HG02678 (cell line): ENCODE results near the gene KRTAP21-2.
"Not testable (repeated sequence)": the region's sequence is repeated elsewhere in the genome, so short reads cannot be mapped to it uniquely, and the experiment has no call there.

ENCODE experiments used
- ATAC-seq: cut with Tn5 transposase; IDR thresholded peaks from one replicate; pipeline ENCODE4 v1.9.1; 2021; ENCODE audit warnings: mild to moderate bottlenecking, moderate library complexity; ENCODE audit not compliant: unreplicated experiment

The KRTAP21-2 gene

GRCh38 chr21:30747159-30747558 lies at the start of gene KRTAP21-2:
TSS of gene KRTAP21-2 (minus strand) at chr21:30747259. CDS start at chr21:30747202, 57 bp downstream.
- no peak for ATAC-seq

GRCh38 chr21:30793581-30794314 lies 46.7 kb upstream of the KRTAP21-2 start:
- ATAC-seq, result no peak

- no peak for ATAC-seq
Observed at GRCh38 chr21:30779249-30779648, 32.2 kb upstream of the KRTAP21-2 start.

GRCh38 chr21:30769724-30770431 lies 22.8 kb upstream of the KRTAP21-2 start:
- no peak for ATAC-seq

GRCh38 chr21:30760776-30761175 lies 13.7 kb upstream of the KRTAP21-2 start:
- ATAC-seq, result no peak

- no peak for ATAC-seq
Observed at GRCh38 chr21:30758306-30758705, 11.2 kb upstream of the KRTAP21-2 start.

GRCh38 chr21:30755328-30755727 lies 8.3 kb upstream of the KRTAP21-2 start, which contains the start of gene KRTAP21-1:
TSS of gene KRTAP21-1 (minus strand) at chr21:30755428. CDS start at chr21:30755378, 50 bp downstream.
- not testable (repeated sequence) for ATAC-seq

GRCh38 chr21:30740462-30740861 lies 6.6 kb downstream of the KRTAP21-2 start:
- ATAC-seq, result no peak

GRCh38 chr21:30733026-30733425 lies 14.0 kb downstream of the KRTAP21-2 start:
- no peak for ATAC-seq

GRCh38 chr21:30726726-30727125 lies 20.3 kb downstream of the KRTAP21-2 start:
- ATAC-seq, result no peak

- ATAC-seq, result no peak
Observed at GRCh38 chr21:30719401-30719800, 27.7 kb downstream of the KRTAP21-2 start.

- ATAC-seq, result no peak
Observed at GRCh38 chr21:30718239-30718909, 28.7 kb downstream of the KRTAP21-2 start, which contains the start of gene KRTAP21-3. TSS of gene KRTAP21-3 (minus strand) at chr21:30718777. CDS start at chr21:30718759, 18 bp downstream.

GRCh38 chr21:30717105-30717504 lies 30.0 kb downstream of the KRTAP21-2 start:
- ATAC-seq, result no peak

GRCh38 chr21:30714946-30715345 lies 32.1 kb downstream of the KRTAP21-2 start:
- no peak for ATAC-seq

- no peak for ATAC-seq
Observed at GRCh38 chr21:30714456-30714855, 32.6 kb downstream of the KRTAP21-2 start.

GRCh38 chr21:30713766-30714165 lies 33.3 kb downstream of the KRTAP21-2 start:
- no peak for ATAC-seq

GRCh38 chr21:30710499-30710898 lies 36.6 kb downstream of the KRTAP21-2 start:
- no peak for ATAC-seq

- ATAC-seq, result no peak
Observed at GRCh38 chr21:30707409-30707808, 39.6 kb downstream of the KRTAP21-2 start.
